Endodermal cell (in vitro differentiated cells): ENCODE data around the gene NCKAP5. TPM values are rescaled to one million over a fixed set of nuclear protein-coding genes. Genes with fewer than 3 reads are reported as not detected.

Experiments used
- DNase-seq: peaks from one replicate; pipeline ENCODE4 v3.0.0-alpha.2; 2017
- H3K27ac ChIP-seq: 2 replicates; pipeline ENCODE4 v1.5.1; 2013; ENCODE audit warnings: mild to moderate bottlenecking, low read depth, low read length, moderate library complexity
- H3K27me3 ChIP-seq: 2 replicates; pipeline ENCODE4 v1.6.1; 2013; ENCODE audit warnings: mild to moderate bottlenecking, low read length, moderate library complexity; ENCODE audit not compliant: insufficient read depth, control insufficient read depth, poor library complexity, severe bottlenecking
- H3K36me3 ChIP-seq: 2 replicates; pipeline ENCODE4 v1.7.0; 2013; ENCODE audit warnings: mild to moderate bottlenecking, low read length, moderate library complexity; ENCODE audit not compliant: control insufficient read depth, insufficient read depth
- H3K4me1 ChIP-seq: one replicate; pipeline ENCODE4 v1.7.0; 2013; ENCODE audit warnings: low read length; ENCODE audit not compliant: control insufficient read depth, insufficient read depth
- H3K4me3 ChIP-seq: 2 replicates; pipeline ENCODE4 v1.5.1; 2013; ENCODE audit warnings: mild to moderate bottlenecking, low read length, moderate library complexity
- H3K9ac ChIP-seq: 2 replicates; pipeline ENCODE4 v1.6.1; 2013; ENCODE audit warnings: mild to moderate bottlenecking, low read length, moderate library complexity; ENCODE audit not compliant: poor library complexity, severe bottlenecking; ENCODE audit errors: extremely low read depth
- H3K9me3 ChIP-seq: 2 replicates; pipeline ENCODE4 v1.6.1; 2013; ENCODE audit warnings: mild to moderate bottlenecking, low read length, moderate library complexity; ENCODE audit not compliant: control insufficient read depth
- H3K27ac Mint-ChIP-seq: 2 replicates; pipeline ENCODE4 v1.8.0; 2020; ENCODE audit warnings: mixed read lengths
- H3K27me3 Mint-ChIP-seq: 2 replicates; pipeline ENCODE4 v1.8.0; 2021; ENCODE audit warnings: mild to moderate bottlenecking, mixed read lengths; ENCODE audit not compliant: insufficient read depth
- H3K36me3 Mint-ChIP-seq: 2 replicates; pipeline ENCODE4 v1.8.0; 2020; ENCODE audit warnings: low read depth, mixed read lengths
- H3K4me1 Mint-ChIP-seq: 2 replicates; pipeline ENCODE4 v1.8.0; 2020; ENCODE audit warnings: mixed read lengths
- H3K4me3 Mint-ChIP-seq: 2 replicates; pipeline ENCODE4 v1.8.0; 2020; ENCODE audit warnings: mild to moderate bottlenecking, moderate library complexity, mixed read lengths
- H3K9me3 Mint-ChIP-seq: 2 replicates; pipeline ENCODE4 v1.8.0; 2020; ENCODE audit warnings: mild to moderate bottlenecking, mixed read lengths
- CTCF ChIP-seq: fragments of 200-600 bp; sonication (generic); conservative IDR thresholded peaks from 2 replicates; pipeline ENCODE4 v1.5.0; 2021; ENCODE audit warnings: antibody characterized with exemption, mild to moderate bottlenecking
- WGBS, 2 experiments: methylation state at CpG; one replicate each; pipeline versions ENCODE4 v1.1.5 to v1.1.7; 2013; ENCODE audit warnings: missing lambda C conversion rate in 2 of 2, mixed read lengths in 1 of 2; ENCODE audit not compliant: insufficient coverage in 1 of 2, insufficient read length in 1 of 2; 5-methylcytosine and 5-hydroxymethylcytosine counted together
- total RNA-seq, 2 donors: library from RNA; stranded (reverse); fragmentation: NEBNext Ultra II Directional in 1 of 2; extraction: Animal tissue kit (Norgen Biotek cat#: 25700) in 1 of 2; gene quantifications; 2 replicates in 1 of 2; 3 replicates in 1 of 2; pipeline ENCODE4 v1.2.1, GENCODE V29; 2021

The NCKAP5 gene
- total RNA-seq, 2 donors from 2014 or later = 0.58 to 0.92 TPM

- H3K36me3 ChIP-seq = no peaks in the 10 kb centered on the region
- no peak overlapping the region for H3K27ac ChIP-seq
- DNase-seq = no peak
- Mint-ChIP-seq H3K27ac (no peak overlapping the region), H3K4me3 (no peak overlapping the region), H3K36me3 (no peaks in the 10 kb centered on the region), H3K4me1 (no peaks in the 10 kb centered on the region), H3K9me3 (no peaks in the 10 kb centered on the region), H3K27me3 (no peaks in the 10 kb centered on the region)
- WGBS, 2 experiments = 87 to 100% methylated on average over 1 of the region's 1 CpG
- no peaks in the 10 kb centered on the region for H3K4me1 ChIP-seq
- no peak overlapping the region for H3K4me3 ChIP-seq
- no peak for TF ChIP-seq CTCF
- H3K27me3 ChIP-seq = no peaks in the 10 kb centered on the region
- no peaks in the 10 kb centered on the region for H3K9me3 ChIP-seq
- no peak overlapping the region for H3K9ac ChIP-seq
These were observed 281.8 kb downstream of the NCKAP5 start for GRCh38 chr2:133286326-133286922.

DNA sequence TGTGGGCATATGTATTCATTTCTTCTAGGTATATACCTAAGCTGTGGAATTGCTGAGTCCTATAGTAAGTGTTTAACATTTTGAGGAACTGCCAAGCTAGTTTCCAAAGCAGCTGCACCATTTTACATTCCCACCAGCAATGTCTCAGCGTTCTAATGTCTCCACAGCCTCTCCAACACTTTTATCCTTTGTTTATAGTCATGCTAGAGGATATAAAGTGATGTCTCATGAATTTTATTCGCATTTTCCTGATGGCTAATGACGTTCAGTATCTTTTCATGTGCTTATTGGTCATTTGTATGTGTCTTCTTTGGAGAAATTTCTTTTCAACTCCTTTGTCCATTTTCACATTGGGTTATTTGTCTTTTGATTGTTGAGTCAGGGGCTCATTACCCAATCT is 295.2 kb downstream of the NCKAP5 start:
- Mint-ChIP-seq H3K4me1 (no peaks in the 10 kb centered on the region), H3K4me3 (no peak overlapping the region), H3K27ac (no peak overlapping the region), H3K9me3 (no peaks in the 10 kb centered on the region), H3K27me3 (peaks cover 1% of the 10 kb centered on the region), H3K36me3 (no peaks in the 10 kb centered on the region)
- H3K36me3 ChIP-seq = no peaks in the 10 kb centered on the region
- no peak overlapping the region for H3K9ac ChIP-seq
- H3K4me1 ChIP-seq = no peaks in the 10 kb centered on the region
- DNase-seq = no peak
- H3K9me3 ChIP-seq = no peaks in the 10 kb centered on the region
- H3K27ac ChIP-seq = no peak overlapping the region
- WGBS, 2 experiments = 76% methylated on average over 3 of the region's 3 CpGs; no CpG with 5 or more reads in 1 of the 2 experiments
- TF ChIP-seq CTCF = no peak
- no peak overlapping the region for H3K4me3 ChIP-seq
- no peaks in the 10 kb centered on the region for H3K27me3 ChIP-seq

DNA sequence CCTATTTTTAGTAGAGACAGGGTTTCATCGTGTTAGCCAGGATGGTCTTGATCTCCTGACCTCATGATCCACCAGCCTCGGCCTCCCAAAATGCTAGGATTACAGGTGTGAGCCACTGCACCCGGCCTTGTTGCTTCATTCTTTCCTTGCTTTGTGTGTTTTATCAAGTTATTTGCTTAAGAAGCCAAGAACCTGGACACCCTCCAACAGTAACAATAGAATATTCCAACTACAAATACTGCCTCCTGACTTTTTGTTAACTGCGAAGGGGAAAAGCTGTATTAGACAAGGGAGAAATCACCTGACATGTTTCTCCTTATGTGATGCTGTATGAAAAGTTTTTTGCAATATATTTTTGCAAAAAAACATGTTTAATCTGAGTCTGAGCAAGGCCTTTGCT is 297.2 kb downstream of the NCKAP5 start:
- H3K27me3 ChIP-seq = peaks cover 3% of the 10 kb centered on the region
- no peak for TF ChIP-seq CTCF
- no peak for DNase-seq
- Mint-ChIP-seq H3K9me3 (no peaks in the 10 kb centered on the region), H3K36me3 (no peaks in the 10 kb centered on the region), H3K27me3 (peaks cover 5% of the 10 kb centered on the region), H3K4me3 (no peak overlapping the region), H3K27ac (no peak overlapping the region), H3K4me1 (peaks cover 4% of the 10 kb centered on the region)
- H3K36me3 ChIP-seq = no peaks in the 10 kb centered on the region
- H3K4me3 ChIP-seq = no peak overlapping the region
- H3K27ac ChIP-seq = no peak overlapping the region
- WGBS, 2 experiments = 83 to 88% methylated on average over 1 to 4 of the region's 4 CpGs
- H3K4me1 ChIP-seq = peaks cover 3% of the 10 kb centered on the region
- no peaks in the 10 kb centered on the region for H3K9me3 ChIP-seq
- no peak overlapping the region for H3K9ac ChIP-seq
